ENCODE measurements around the gene SLC6A15.

SLC6A15 gene

GRCh38 chr12:84862186-84862585 is 50.4 kb downstream of the SLC6A15 start:
- Histone ChIP-seq H3K27me3 (ENCODE audit: control insufficient read depth, insufficient read depth, low read length) (no peaks in the 10 kb centered on the region), H3K36me3 (ENCODE audit: control insufficient read depth, insufficient read depth, low read length) (no peaks in the 10 kb centered on the region), H3K4me3 (ENCODE audit: low read depth, low read length) (no peak overlapping the region), H3K9me3 (ENCODE audit: control insufficient read depth, insufficient read depth, low read length) (no peaks in the 10 kb centered on the region), H3K4me1 (ENCODE audit: control insufficient read depth, insufficient read depth, low read length) (no peaks in the 10 kb centered on the region), H3K9ac (ENCODE audit: low read depth, low read length) (no peak overlapping the region)

DNA sequence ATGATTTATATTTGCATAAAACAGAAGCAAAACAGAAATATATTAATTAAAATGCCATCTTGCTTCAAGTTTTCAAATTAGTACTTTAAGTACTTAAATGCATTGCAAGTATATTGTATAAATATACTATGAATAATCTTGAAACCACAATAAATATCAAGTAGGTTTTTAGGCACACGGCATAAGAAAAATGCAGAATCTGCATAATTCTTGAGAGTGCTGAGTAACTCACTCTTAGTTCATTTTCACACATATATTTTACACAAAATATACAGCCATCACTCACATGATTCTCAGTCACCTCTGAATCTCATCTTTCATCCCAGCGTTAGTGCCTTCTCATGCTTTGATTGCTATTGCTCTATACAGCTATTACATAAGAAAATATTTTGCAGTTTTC is 51.9 kb downstream of the SLC6A15 start:
- Histone ChIP-seq H3K27me3 (ENCODE audit: control insufficient read depth, insufficient read depth, low read length) (no peaks in the 10 kb centered on the region), H3K9me3 (ENCODE audit: control insufficient read depth, insufficient read depth, low read length) (no peaks in the 10 kb centered on the region), H3K4me3 (ENCODE audit: low read depth, low read length) (no peak overlapping the region), H3K9ac (ENCODE audit: low read depth, low read length) (no peak overlapping the region), H3K36me3 (ENCODE audit: control insufficient read depth, insufficient read depth, low read length) (no peaks in the 10 kb centered on the region), H3K4me1 (ENCODE audit: control insufficient read depth, insufficient read depth, low read length) (no peaks in the 10 kb centered on the region)

DNA sequence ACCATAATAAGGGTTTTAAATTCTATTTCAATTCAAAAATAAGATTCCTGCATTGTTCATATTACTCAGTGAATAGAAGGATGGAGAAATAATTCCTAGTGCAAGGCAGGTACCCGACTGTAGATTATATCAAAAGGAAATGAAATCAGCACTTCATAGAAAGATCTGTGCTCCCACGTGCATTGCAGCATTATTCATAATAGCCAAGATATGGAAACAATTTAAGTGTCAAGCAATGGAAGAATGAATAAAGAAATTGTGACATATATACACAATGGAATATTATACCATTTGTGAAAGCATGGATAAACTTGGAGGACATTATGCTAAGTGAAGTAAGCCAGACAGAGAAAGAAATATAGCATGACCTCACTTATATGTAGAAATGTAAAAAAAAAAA is 53.8 kb downstream of the SLC6A15 start:
- no peaks in the 10 kb centered on the region for H3K36me3 ChIP-seq (ENCODE audit: control insufficient read depth, insufficient read depth, low read length)
- no peaks in the 10 kb centered on the region for H3K27me3 ChIP-seq (ENCODE audit: control insufficient read depth, insufficient read depth, low read length)
- H3K4me1 ChIP-seq (ENCODE audit: control insufficient read depth, insufficient read depth, low read length): no peaks in the 10 kb centered on the region
- no peak overlapping the region for H3K4me3 ChIP-seq (ENCODE audit: low read depth, low read length)
- H3K9ac ChIP-seq (ENCODE audit: low read depth, low read length): no peak overlapping the region
- H3K9me3 ChIP-seq (ENCODE audit: control insufficient read depth, insufficient read depth, low read length): no peaks in the 10 kb centered on the region

DNA sequence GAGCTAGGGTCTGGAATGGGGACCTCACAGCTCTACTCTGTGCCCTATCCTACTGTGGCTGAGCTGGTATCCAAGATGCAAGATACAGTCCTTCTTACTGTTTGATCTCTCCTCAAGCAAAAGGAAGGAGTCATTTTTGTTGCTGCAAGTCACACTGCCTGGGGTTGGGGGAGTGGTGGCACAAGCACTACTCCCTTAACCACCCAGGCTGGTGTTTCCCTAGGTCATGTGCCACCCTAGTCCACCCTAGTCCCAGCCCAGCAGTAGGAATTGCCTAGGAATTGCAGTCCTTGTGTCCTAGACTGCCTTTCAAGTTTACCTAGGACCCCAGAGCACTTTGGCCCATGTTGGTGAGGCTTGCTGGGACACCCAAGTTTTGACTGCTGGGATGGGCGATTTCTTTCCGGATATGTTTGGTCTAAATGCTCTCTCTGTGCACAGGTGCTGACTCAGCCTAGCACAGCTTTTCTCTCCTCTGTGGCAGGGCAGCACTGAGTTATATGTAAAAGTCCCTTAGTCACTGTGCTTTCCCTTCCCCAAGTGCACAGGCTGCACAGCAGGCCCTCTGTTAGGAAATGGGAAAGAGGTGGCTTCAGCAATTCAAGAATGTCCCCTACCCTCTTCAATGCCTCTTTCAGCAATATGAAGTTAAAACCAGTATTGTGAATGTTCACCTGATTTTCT is 54.9 kb downstream of the SLC6A15 start:
- H3K4me1 ChIP-seq (ENCODE audit: control insufficient read depth, insufficient read depth, low read length): no peaks in the 10 kb centered on the region
- H3K9ac ChIP-seq (ENCODE audit: low read depth, low read length): no peak overlapping the region

GRCh38 chr12:84856156-84856900 is 56.3 kb downstream of the SLC6A15 start:
- H3K4me3 ChIP-seq (ENCODE audit: low read depth, low read length): no peak overlapping the region
- H3K4me1 ChIP-seq (ENCODE audit: control insufficient read depth, insufficient read depth, low read length): no peaks in the 10 kb centered on the region
- no peaks in the 10 kb centered on the region for H3K9me3 ChIP-seq (ENCODE audit: control insufficient read depth, insufficient read depth, low read length)
- H3K36me3 ChIP-seq (ENCODE audit: control insufficient read depth, insufficient read depth, low read length): no peaks in the 10 kb centered on the region
- H3K27me3 ChIP-seq (ENCODE audit: control insufficient read depth, insufficient read depth, low read length): no peaks in the 10 kb centered on the region
- no peak overlapping the region for H3K9ac ChIP-seq (ENCODE audit: low read depth, low read length)

More for the DNA sequence above, 54.9 kb downstream of the SLC6A15 start:
- no peaks in the 10 kb centered on the region for H3K36me3 ChIP-seq (ENCODE audit: control insufficient read depth, insufficient read depth, low read length)
- H3K9me3 ChIP-seq (ENCODE audit: control insufficient read depth, insufficient read depth, low read length): no peaks in the 10 kb centered on the region
- H3K4me3 ChIP-seq (ENCODE audit: low read depth, low read length): no peak overlapping the region
- no peaks in the 10 kb centered on the region for H3K27me3 ChIP-seq (ENCODE audit: control insufficient read depth, insufficient read depth, low read length)

DNA sequence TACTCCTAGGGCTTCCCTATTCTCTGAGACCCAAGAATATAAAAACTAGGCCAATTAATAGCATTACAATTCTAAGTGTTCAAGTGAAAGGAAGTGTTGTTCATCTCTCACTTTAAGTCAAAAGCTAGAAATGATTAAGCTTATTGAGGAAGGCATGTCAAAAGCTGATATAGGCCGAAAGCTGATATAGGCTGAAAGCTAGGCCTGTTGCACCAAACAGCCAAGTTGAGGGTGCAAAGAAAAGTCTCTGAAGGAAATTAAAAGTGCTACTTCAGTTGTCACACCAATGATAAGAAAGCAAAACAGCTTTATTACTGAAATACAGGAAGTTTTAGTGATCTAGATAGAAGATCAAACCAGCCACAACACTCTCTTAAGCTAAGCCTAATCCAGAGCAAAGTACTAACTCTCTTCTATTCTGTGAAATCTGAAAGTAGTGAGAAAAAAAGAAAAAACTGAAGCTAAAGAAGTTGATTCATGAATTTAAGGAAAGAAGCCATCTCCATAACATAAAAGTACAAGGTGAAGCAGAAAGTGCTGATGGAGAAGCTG is 68.9 kb downstream of the SLC6A15 start:
- H3K36me3 ChIP-seq (ENCODE audit: control insufficient read depth, insufficient read depth, low read length): no peaks in the 10 kb centered on the region
- H3K4me3 ChIP-seq (ENCODE audit: low read depth, low read length): no peak overlapping the region
- H3K9me3 ChIP-seq (ENCODE audit: control insufficient read depth, insufficient read depth, low read length): no peaks in the 10 kb centered on the region
- H3K9ac ChIP-seq (ENCODE audit: low read depth, low read length): no peak overlapping the region
- no peaks in the 10 kb centered on the region for H3K27me3 ChIP-seq (ENCODE audit: control insufficient read depth, insufficient read depth, low read length)
- no peaks in the 10 kb centered on the region for H3K4me1 ChIP-seq (ENCODE audit: control insufficient read depth, insufficient read depth, low read length)

DNA sequence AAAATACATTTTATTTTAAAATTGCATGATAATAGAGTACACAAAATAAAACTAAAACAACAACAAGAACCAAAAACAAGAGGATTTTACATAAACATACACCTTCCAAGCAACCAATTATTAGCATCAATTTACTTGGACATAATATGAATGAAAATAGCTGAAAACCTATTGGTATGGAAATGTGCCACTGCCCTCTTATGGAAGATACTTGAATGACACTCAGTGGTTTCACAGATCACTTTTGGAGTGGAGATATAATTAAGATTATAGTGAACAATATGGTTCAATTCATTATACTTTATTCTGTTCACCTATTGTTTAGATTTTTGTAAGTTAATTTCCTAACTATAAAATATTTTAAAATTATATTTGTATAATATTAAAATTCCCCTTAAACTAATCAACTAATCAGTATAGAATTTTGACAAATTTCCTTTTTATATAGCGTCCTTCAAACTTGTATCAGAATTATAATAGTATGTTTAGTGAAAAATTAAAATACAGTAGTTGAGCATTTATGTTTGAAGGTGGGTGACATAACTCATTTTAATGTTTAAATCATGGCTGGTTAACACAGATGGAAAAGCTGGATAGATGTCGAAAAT is 70.1 kb downstream of the SLC6A15 start:
- Histone ChIP-seq H3K27me3 (ENCODE audit: control insufficient read depth, insufficient read depth, low read length) (no peaks in the 10 kb centered on the region), H3K36me3 (ENCODE audit: control insufficient read depth, insufficient read depth, low read length) (no peaks in the 10 kb centered on the region), H3K4me1 (ENCODE audit: control insufficient read depth, insufficient read depth, low read length) (no peaks in the 10 kb centered on the region), H3K9ac (ENCODE audit: low read depth, low read length) (no peak overlapping the region), H3K9me3 (ENCODE audit: control insufficient read depth, insufficient read depth, low read length) (no peaks in the 10 kb centered on the region), H3K4me3 (ENCODE audit: low read depth, low read length) (no peak overlapping the region)

GRCh38 chr12:84841591-84841990 is 71.0 kb downstream of the SLC6A15 start:
- Histone ChIP-seq H3K4me1 (ENCODE audit: control insufficient read depth, insufficient read depth, low read length) (no peaks in the 10 kb centered on the region), H3K27me3 (ENCODE audit: control insufficient read depth, insufficient read depth, low read length) (no peaks in the 10 kb centered on the region), H3K9me3 (ENCODE audit: control insufficient read depth, insufficient read depth, low read length) (no peaks in the 10 kb centered on the region), H3K9ac (ENCODE audit: low read depth, low read length) (no peak overlapping the region), H3K36me3 (ENCODE audit: control insufficient read depth, insufficient read depth, low read length) (no peaks in the 10 kb centered on the region), H3K4me3 (ENCODE audit: low read depth, low read length) (no peak overlapping the region)

GRCh38 chr12:84840356-84840755 is 72.2 kb downstream of the SLC6A15 start:
- Histone ChIP-seq H3K36me3 (ENCODE audit: control insufficient read depth, insufficient read depth, low read length) (no peaks in the 10 kb centered on the region), H3K4me3 (ENCODE audit: low read depth, low read length) (no peak overlapping the region), H3K4me1 (ENCODE audit: control insufficient read depth, insufficient read depth, low read length) (no peaks in the 10 kb centered on the region), H3K27me3 (ENCODE audit: control insufficient read depth, insufficient read depth, low read length) (no peaks in the 10 kb centered on the region), H3K9ac (ENCODE audit: low read depth, low read length) (no peak overlapping the region), H3K9me3 (ENCODE audit: control insufficient read depth, insufficient read depth, low read length) (no peaks in the 10 kb centered on the region)

DNA sequence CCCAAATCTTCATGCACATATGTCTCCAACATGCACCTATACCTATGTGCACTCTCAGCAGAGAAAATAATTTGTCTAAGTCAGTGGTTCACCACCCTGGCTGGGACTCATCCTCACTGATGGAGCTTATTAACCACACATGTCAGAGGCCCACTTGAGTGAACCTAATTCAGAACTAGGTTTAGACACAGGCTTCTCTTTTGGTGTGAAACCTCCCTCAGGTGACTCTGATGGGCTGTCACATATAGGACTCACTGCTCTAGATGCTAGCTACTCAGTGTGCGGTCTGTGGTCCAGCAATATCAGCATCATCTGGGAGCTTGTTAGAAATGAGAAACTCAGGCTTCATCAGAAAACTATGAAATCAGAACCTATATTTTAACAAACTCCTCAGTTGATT is 85.7 kb downstream of the SLC6A15 start:
- Histone ChIP-seq H3K9me3 (ENCODE audit: control insufficient read depth, insufficient read depth, low read length) (no peaks in the 10 kb centered on the region), H3K4me3 (ENCODE audit: low read depth, low read length) (no peak overlapping the region), H3K4me1 (ENCODE audit: control insufficient read depth, insufficient read depth, low read length) (no peaks in the 10 kb centered on the region), H3K36me3 (ENCODE audit: control insufficient read depth, insufficient read depth, low read length) (no peaks in the 10 kb centered on the region), H3K27me3 (ENCODE audit: control insufficient read depth, insufficient read depth, low read length) (no peaks in the 10 kb centered on the region), H3K9ac (ENCODE audit: low read depth, low read length) (no peak overlapping the region)

- Histone ChIP-seq H3K36me3 (ENCODE audit: control insufficient read depth, insufficient read depth, low read length) (no peaks in the 10 kb centered on the region), H3K4me3 (ENCODE audit: low read depth, low read length) (no peak overlapping the region), H3K9me3 (ENCODE audit: control insufficient read depth, insufficient read depth, low read length) (no peaks in the 10 kb centered on the region), H3K27me3 (ENCODE audit: control insufficient read depth, insufficient read depth, low read length) (no peaks in the 10 kb centered on the region), H3K9ac (ENCODE audit: low read depth, low read length) (no peak overlapping the region), H3K4me1 (ENCODE audit: control insufficient read depth, insufficient read depth, low read length) (no peaks in the 10 kb centered on the region)
These were observed 87.5 kb downstream of the SLC6A15 start for GRCh38 chr12:84825149-84825548.

- Histone ChIP-seq H3K36me3 (ENCODE audit: control insufficient read depth, insufficient read depth, low read length) (no peaks in the 10 kb centered on the region), H3K9ac (ENCODE audit: low read depth, low read length) (no peak overlapping the region), H3K9me3 (ENCODE audit: control insufficient read depth, insufficient read depth, low read length) (no peaks in the 10 kb centered on the region), H3K4me3 (ENCODE audit: low read depth, low read length) (no peak overlapping the region), H3K27me3 (ENCODE audit: control insufficient read depth, insufficient read depth, low read length) (no peaks in the 10 kb centered on the region), H3K4me1 (ENCODE audit: control insufficient read depth, insufficient read depth, low read length) (no peaks in the 10 kb centered on the region)
These were observed 90.1 kb downstream of the SLC6A15 start for GRCh38 chr12:84822525-84822924.

Measured in iPS-15b (cell line).